GM12892 (cell line): ENCODE data around the gene RBMS2.

Experiments used
- POLR2A ChIP-seq: IDR thresholded peaks from 2 replicates; pipeline ENCODE4 v1.6.1; 2011; ENCODE audit warnings: low read depth, low read length, control low read depth
- POLR2AphosphoS5 ChIP-seq: IDR thresholded peaks from 2 replicates; pipeline ENCODE4 v1.6.1; 2011; ENCODE audit warnings: low read depth, low read length, control low read depth
- TAF1 ChIP-seq: IDR thresholded peaks from 2 replicates; pipeline ENCODE4 v1.6.1; 2011; ENCODE audit warnings: low read depth, mild to moderate bottlenecking, control low read depth, low read length, borderline replicate concordance

DNA sequence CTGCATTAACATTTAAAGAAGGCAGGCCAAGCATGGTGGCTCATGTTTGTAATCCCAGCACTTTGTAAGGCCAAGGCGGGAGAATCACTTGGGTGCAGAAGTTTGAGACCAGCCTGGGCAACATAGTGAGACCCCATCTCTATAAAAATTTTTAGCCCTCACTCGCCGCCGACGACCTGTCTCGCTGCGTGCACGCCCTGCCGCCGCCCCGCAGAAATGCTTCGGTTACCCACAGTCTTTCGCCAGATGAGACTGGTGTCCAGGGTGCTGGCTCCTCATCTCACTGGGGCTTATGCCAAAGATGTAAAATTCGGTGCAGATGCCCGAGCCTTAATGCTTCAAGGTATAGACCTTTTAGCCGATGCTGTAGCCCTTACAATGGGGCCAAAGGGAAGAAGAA, 10.8 kb upstream of the RBMS2 start:
- no peak for TF ChIP-seq POLR2A
- no peak for TF ChIP-seq POLR2AphosphoS5
- no peak for TF ChIP-seq TAF1
